Glutamatergic neuron (in vitro differentiated cells): ENCODE data around the gene HEATR1. TPM values are rescaled to one million over a fixed set of nuclear protein-coding genes. Genes with fewer than 3 reads are reported as not detected.
"Not testable (repeated sequence)": the region's sequence is repeated elsewhere in the genome, so short reads cannot be mapped to it uniquely, and the experiment has no call there.

Experiments
- DNase-seq: peaks from one replicate; pipeline ENCODE4 v3.0.0; 2022
- H3K27ac Mint-ChIP-seq: one replicate; pipeline ENCODE4 v1.8.0; 2020; ENCODE audit warnings: mild to moderate bottlenecking, mixed read lengths, inconsistent platforms; ENCODE audit not compliant: unreplicated experiment
- H3K27me3 Mint-ChIP-seq: one replicate; pipeline ENCODE4 v1.8.0; 2020; ENCODE audit warnings: mild to moderate bottlenecking, moderate library complexity, mixed read lengths, inconsistent platforms; ENCODE audit not compliant: unreplicated experiment
- H3K36me3 Mint-ChIP-seq: one replicate; pipeline ENCODE4 v1.8.0; 2020; ENCODE audit warnings: mild to moderate bottlenecking, mixed read lengths, inconsistent platforms; ENCODE audit not compliant: unreplicated experiment
- H3K4me1 Mint-ChIP-seq: one replicate; pipeline ENCODE4 v1.8.0; 2020; ENCODE audit warnings: mild to moderate bottlenecking, low read depth, mixed read lengths, inconsistent platforms; ENCODE audit not compliant: unreplicated experiment
- H3K4me3 Mint-ChIP-seq: one replicate; pipeline ENCODE4 v1.8.0; 2020; ENCODE audit warnings: mild to moderate bottlenecking, mixed read lengths, inconsistent platforms; ENCODE audit not compliant: unreplicated experiment
- H3K9me3 Mint-ChIP-seq: one replicate; pipeline ENCODE4 v1.8.0; 2020; ENCODE audit warnings: mild to moderate bottlenecking, moderate library complexity, mixed read lengths, inconsistent platforms; ENCODE audit not compliant: unreplicated experiment
- total RNA-seq: library from RNA; stranded (reverse); fragmentation: NEBNext Ultra II Directional; extraction: Animal tissue kit (Norgen Biotek cat#: 25700); gene quantifications from one replicate; pipeline ENCODE4 v1.2.1, GENCODE V29; 2021; ENCODE audit not compliant: unreplicated experiment
- TF ChIP-seq, protein P1 (sequence below): fragments of 200-600 bp; sonication (generic); IDR thresholded peaks from one replicate; pipeline ENCODE4 v1.5.0; 2021; ENCODE audit not compliant: partially characterized antibody, unreplicated experiment

The HEATR1 gene
- total RNA-seq, 1 donor from 2014 or later: 31.7 TPM

DNA sequence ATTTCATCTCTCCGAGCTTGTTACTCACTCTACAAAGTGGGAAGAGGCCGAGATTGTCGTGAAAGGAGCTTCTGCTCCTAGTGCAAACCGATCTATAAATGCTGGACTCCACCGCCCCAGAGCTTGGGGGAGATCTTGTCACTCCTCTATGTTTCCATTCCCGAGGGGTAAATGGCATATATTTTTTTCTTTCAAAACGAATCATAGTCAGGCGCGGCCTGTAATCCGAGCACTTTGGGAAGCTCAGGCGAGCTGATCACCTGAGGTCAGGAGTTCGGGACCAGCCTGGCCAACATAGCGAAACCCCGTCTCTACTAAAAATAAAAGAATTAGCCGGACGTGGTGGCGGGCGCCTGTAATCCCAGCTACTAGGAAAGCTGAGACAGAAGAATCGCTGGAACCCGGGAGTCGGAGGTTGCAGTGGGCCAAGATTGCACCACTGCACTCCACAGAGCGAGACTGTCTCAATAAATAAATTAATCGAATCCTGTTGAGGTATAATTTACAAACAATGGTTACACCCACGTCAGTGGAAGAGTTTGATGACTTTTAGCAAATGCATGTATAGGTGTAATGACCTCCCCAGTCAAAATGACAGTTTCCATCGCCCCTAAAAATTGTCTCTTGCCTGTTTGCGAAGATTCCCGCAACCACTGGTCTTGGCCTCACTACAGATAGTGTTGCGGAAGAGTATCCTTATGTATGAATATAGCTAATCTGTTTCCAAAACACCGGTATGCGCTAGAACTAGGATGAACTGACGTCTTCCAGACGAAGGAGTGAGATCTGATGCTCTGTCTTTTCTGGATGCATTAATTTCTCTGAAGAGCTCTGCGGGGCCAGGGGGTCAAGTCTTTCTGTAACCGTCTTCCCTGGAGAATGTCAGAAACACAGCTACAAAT, 840 bp upstream of the HEATR1 start:
- Mint-ChIP-seq H3K27me3 (no peaks in the 10 kb centered on the region), H3K27ac (peak overlapping the region; percentile 90), H3K4me3 (peak overlapping the region; percentile 95), H3K4me1 (peaks cover 5% of the 10 kb centered on the region), H3K9me3 (no peaks in the 10 kb centered on the region), H3K36me3 (no peaks in the 10 kb centered on the region)
- TF ChIP-seq, protein P1, sequence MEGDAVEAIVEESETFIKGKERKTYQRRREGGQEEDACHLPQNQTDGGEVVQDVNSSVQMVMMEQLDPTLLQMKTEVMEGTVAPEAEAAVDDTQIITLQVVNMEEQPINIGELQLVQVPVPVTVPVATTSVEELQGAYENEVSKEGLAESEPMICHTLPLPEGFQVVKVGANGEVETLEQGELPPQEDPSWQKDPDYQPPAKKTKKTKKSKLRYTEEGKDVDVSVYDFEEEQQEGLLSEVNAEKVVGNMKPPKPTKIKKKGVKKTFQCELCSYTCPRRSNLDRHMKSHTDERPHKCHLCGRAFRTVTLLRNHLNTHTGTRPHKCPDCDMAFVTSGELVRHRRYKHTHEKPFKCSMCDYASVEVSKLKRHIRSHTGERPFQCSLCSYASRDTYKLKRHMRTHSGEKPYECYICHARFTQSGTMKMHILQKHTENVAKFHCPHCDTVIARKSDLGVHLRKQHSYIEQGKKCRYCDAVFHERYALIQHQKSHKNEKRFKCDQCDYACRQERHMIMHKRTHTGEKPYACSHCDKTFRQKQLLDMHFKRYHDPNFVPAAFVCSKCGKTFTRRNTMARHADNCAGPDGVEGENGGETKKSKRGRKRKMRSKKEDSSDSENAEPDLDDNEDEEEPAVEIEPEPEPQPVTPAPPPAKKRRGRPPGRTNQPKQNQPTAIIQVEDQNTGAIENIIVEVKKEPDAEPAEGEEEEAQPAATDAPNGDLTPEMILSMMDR: no peak
- no peak for DNase-seq

DNA sequence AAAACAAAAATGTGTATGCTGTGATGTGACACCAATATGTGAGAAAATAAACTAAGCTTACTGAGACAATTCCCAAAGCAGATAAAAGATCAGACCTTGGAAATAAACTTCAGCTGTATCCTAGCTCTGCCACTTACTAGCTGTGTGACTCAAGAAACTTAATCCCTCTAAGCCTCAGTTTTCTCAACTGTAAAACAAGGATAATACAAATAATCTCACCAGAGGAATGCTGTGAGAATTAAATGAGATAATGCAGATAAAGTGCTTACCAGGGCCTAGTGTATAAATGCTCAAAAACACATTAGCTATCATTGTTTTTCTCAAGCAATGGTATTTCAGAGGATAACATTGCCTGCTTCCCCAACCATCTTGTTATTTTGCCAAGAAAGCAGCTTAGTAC, 2.1 kb downstream of the HEATR1 start:
- Mint-ChIP-seq H3K4me1 (peaks cover 5% of the 10 kb centered on the region), H3K9me3 (no peaks in the 10 kb centered on the region), H3K27me3 (no peaks in the 10 kb centered on the region), H3K36me3 (no peaks in the 10 kb centered on the region), H3K27ac (no peak overlapping the region), H3K4me3 (no peak overlapping the region)
- TF ChIP-seq, protein P1: no peak
- DNase-seq: no peak

DNA sequence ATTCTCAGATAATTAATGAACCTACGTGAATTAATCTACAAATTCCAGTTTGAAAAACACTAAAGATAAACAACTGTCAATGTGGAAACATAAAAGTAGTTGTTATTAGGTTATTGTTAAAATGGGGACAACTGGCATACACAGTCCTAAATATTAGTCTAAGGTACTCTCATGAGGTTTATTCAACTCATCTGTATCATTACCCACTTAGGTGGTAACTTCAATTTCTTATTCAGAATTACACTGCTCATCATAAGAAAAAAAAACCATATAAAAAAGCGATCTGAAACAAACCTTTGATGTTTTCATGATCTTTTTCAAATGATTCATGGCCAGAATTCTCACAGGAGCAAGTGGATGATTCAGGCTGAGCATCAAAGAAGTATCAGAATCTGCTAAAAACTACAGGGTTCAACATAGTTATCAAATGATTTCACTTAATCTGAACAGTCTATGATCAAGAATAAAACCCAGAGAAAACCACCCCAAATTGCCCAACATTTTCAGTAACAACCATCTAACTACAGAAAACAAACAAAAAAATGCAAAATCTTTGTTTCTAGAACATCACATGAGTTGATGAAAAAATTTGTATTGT, 13.7 kb downstream of the HEATR1 start:
- H3K36me3 Mint-ChIP-seq: no peaks in the 10 kb centered on the region
- no peaks in the 10 kb centered on the region for H3K27me3 Mint-ChIP-seq

DNA sequence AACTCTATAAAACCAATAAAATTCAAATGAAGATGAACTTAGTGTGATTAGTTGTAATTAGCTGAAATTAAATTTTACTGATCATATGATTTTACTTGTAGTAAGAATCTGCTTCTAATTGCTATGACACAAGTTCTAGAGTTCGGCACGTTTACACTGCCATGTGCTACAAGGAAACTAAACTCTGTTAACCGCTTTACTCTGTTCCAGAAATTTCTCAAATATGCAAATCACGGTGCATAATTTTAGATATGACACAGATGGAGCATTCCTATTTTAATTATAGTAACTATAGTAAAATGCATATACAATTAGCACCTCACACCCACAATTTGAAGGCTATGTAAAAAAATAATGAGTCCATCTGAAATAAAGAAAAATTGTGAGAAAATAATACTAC, 14.8 kb downstream of the HEATR1 start:
- TF ChIP-seq, protein P1: no peak
- H3K9me3 Mint-ChIP-seq: no peaks in the 10 kb centered on the region
- no peak overlapping the region for H3K27ac Mint-ChIP-seq
- no peak overlapping the region for H3K4me3 Mint-ChIP-seq
- H3K36me3 Mint-ChIP-seq: no peaks in the 10 kb centered on the region
- no peaks in the 10 kb centered on the region for H3K27me3 Mint-ChIP-seq
- no peaks in the 10 kb centered on the region for H3K4me1 Mint-ChIP-seq
- DNase-seq: no peak

More for the DNA sequence above, 13.7 kb downstream of the HEATR1 start:
- H3K4me1 Mint-ChIP-seq: no peaks in the 10 kb centered on the region
- H3K4me3 Mint-ChIP-seq: no peak overlapping the region
- DNase-seq: no peak
- TF ChIP-seq, protein P1: no peak
- H3K9me3 Mint-ChIP-seq: no peaks in the 10 kb centered on the region
- H3K27ac Mint-ChIP-seq: no peak overlapping the region

DNA sequence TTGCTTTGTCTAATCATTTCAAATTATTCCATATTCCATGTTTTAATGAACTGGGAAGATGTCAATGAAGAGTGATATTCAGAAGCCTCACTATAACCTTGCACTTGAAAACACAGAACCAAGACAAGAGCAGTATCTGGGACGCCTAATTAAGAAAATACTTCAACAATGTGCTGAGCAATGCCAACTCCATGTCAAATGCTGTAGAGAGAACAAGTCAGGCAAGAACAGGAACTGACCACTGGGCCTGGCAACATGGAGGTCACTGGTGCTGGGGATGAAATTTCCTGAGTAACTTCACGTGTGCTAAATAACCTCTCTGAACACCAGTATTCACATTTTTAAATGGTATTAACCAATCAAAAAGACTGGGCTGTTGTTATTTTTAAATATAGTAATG, 22.8 kb downstream of the HEATR1 start:
- no peaks in the 10 kb centered on the region for H3K36me3 Mint-ChIP-seq
- H3K9me3 Mint-ChIP-seq: no peaks in the 10 kb centered on the region
- TF ChIP-seq, protein P1: no peak
- H3K4me3 Mint-ChIP-seq: no peak overlapping the region
- H3K27ac Mint-ChIP-seq: no peak overlapping the region
- DNase-seq: no peak
- H3K27me3 Mint-ChIP-seq: no peaks in the 10 kb centered on the region
- no peaks in the 10 kb centered on the region for H3K4me1 Mint-ChIP-seq

DNA sequence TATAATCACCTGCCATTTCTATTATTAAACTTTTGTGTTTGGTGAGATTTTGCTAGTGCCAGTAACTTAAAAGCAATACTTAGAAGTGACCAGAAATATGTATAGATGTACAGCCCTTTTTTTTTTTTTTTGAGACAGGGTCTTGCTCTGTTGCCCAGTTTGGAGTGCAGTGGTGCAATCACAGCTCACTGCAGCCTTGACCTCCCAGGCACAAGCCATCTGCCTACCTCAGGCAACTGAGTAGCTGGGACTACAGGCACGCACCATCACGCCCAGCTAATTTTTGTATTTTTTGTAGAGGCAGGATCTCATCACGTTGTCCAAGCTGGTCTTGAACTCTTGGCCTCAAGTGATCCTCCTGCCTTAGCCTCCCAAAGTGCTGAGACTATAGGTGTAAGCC, 23.9 kb downstream of the HEATR1 start:
- not testable (repeated sequence) for H3K27me3 Mint-ChIP-seq, H3K36me3 Mint-ChIP-seq, H3K9me3 Mint-ChIP-seq, H3K4me3 Mint-ChIP-seq, H3K4me1 Mint-ChIP-seq, H3K27ac Mint-ChIP-seq, DNase-seq
